HepG2 (cell line): ENCODE measurements around the gene ANKS4B. TPM values are rescaled to one million over a fixed set of nuclear protein-coding genes. Genes with fewer than 3 reads are reported as not detected.

Experiments used
- ATAC-seq: fragments of 200-7000 bp; cut with Tn5 transposase; 3 replicates; pipeline ENCODE4 v1.9.1; 2020; ENCODE audit warnings: mild to moderate bottlenecking, moderate library complexity
- Bru-seq: library from RNA; stranded (reverse); fragments of 400-500 nt; gene quantifications from one replicate; lab custom pipeline; 2021; lab: Mats Ljungman, UMichigan
- BruChase-seq, 2 experiments: library from RNA; stranded (reverse); fragments of 400-500 nt; gene quantifications; one replicate each; lab custom pipeline; 2021; lab: Mats Ljungman, UMichigan
- BruUV-seq: library from RNA; stranded (reverse); fragments of 400-500 nt; replicated peaks from 2 replicates; lab custom pipeline; 2021; lab: Mats Ljungman, UMichigan
- CTCF ChIA-PET: fragments of 300-600 bp; formaldehyde crosslinking; extraction: SDS; loops from one replicate; lab custom pipeline; 2021; ENCODE audit warnings: low total read pairs, inconsistent platforms, low intra/inter-chr PET ratio; lab: Yijun Ruan, JAX
- POLR2A ChIA-PET: fragments of 350-600 bp; sonication (Branson Sonifier 250); formaldehyde crosslinking; loops from one replicate; lab custom pipeline; 2020; ENCODE audit warnings: antibody characterized with exemption, inconsistent platforms; lab: Yijun Ruan, JAX
- DNase-seq: peaks from one replicate; pipeline ENCODE4 v3.0.0-alpha.2; 2015; ENCODE audit warnings: low spot score
- FAIRE-seq: peaks from 3 replicates; lab custom pipeline; 2011; peaks lifted over from hg19 to GRCh38; lab: Jason Lieb, UNC
- H2AFZ ChIP-seq: one replicate; pipeline ENCODE4 v1.6.1; 2011; ENCODE audit warnings: low read length, inconsistent platforms
- H3K27ac ChIP-seq: fragments of 300-600 bp; 3 replicates; pipeline ENCODE4 v1.8.0; 2011; ENCODE audit warnings: mixed run types, mild to moderate bottlenecking, mixed read lengths, low read length, inconsistent platforms; ENCODE audit not compliant: insufficient read depth; ENCODE audit errors: extremely low read length
- H3K27me3 ChIP-seq, 2 experiments: fragments of 200-600 bp in 1 of 2; 2 replicates in 1 of 2; 3 replicates in 1 of 2; pipeline versions ENCODE4 v1.6.0 to v1.8.0; 2011; ENCODE audit warnings: low read length in 2 of 2, mild to moderate bottlenecking in 2 of 2, moderate library complexity in 2 of 2, inconsistent platforms in 1 of 2; ENCODE audit not compliant: insufficient read depth in 2 of 2, control insufficient read depth in 1 of 2
- H3K36me3 ChIP-seq, 2 experiments: fragments of 200-600 bp in 1 of 2; replicated peaks in 1 of 2; 2 replicates in 1 of 2; 3 replicates in 1 of 2; pipeline versions ENCODE4 v1.5.1 to v1.8.0; 2011; ENCODE audit warnings: low read length in 2 of 2, inconsistent platforms in 1 of 2; ENCODE audit not compliant: insufficient read depth in 2 of 2, control insufficient read depth in 1 of 2
- H3K4me1 ChIP-seq: 2 replicates; pipeline ENCODE4 v1.5.1; 2012; ENCODE audit warnings: low read length, inconsistent platforms; ENCODE audit not compliant: insufficient read depth
- H3K4me2 ChIP-seq: 2 replicates; pipeline ENCODE4 v1.6.0; 2011; ENCODE audit warnings: low read depth, low read length, inconsistent platforms
- H3K4me3 ChIP-seq, 3 experiments: fragments of 200-600 bp in 1 of 3; sonication (generic), shearing (Covaris generic) in 1 of 3; replicated peaks in 1 of 3; 2 replicates each; pipeline ENCODE4 v1.5.1; 2011 to 2016; ENCODE audit warnings: low read length in 3 of 3, inconsistent platforms in 2 of 3, low read depth in 2 of 3, mild to moderate bottlenecking in 2 of 3, control low read depth in 1 of 3, mixed read lengths in 1 of 3; ENCODE audit not compliant: insufficient read depth in 1 of 3
- H3K79me2 ChIP-seq: one replicate; pipeline ENCODE4 v1.6.1; 2011; ENCODE audit warnings: low read length, inconsistent platforms; ENCODE audit not compliant: insufficient read depth
- H3K9ac ChIP-seq: 2 replicates; pipeline ENCODE4 v1.6.0; 2011; ENCODE audit warnings: mild to moderate bottlenecking, low read depth, low read length, inconsistent platforms; ENCODE audit not compliant: insufficient read depth
- H3K9me3 ChIP-seq: 2 replicates; pipeline ENCODE4 v1.5.1; 2012; ENCODE audit warnings: mild to moderate bottlenecking, low read length
- H4K20me1 ChIP-seq: 2 replicates; pipeline ENCODE4 v1.6.0; 2011; ENCODE audit warnings: inconsistent platforms, mild to moderate bottlenecking, low read length, moderate library complexity; ENCODE audit not compliant: insufficient read depth
- BORCS8-MEF2B ChIP-seq: sonication (generic); formaldehyde crosslinking; IDR thresholded peaks from 2 replicates; pipeline ENCODE4 v1.8.0; 2022; ENCODE audit warnings: mild to moderate bottlenecking, missing genetic modification reagents
- EEA1 ChIP-seq: sonication (generic); formaldehyde crosslinking; IDR thresholded peaks from 2 replicates; pipeline ENCODE4 v1.5.1; 2020; ENCODE audit warnings: mild to moderate bottlenecking, missing genetic modification reagents, borderline replicate concordance
- HDAC1 ChIP-seq: sonication (generic); formaldehyde crosslinking; IDR thresholded peaks from 2 replicates; pipeline ENCODE4 v1.5.1; 2020; ENCODE audit warnings: mild to moderate bottlenecking, missing genetic modification reagents
- KDM1A ChIP-seq: IDR thresholded peaks from 2 replicates; pipeline ENCODE4 v1.6.1; 2016; ENCODE audit warnings: missing compliant biosample characterization
- KDM5B ChIP-seq: sonication (generic); formaldehyde crosslinking; IDR thresholded peaks from 2 replicates; pipeline ENCODE4 v1.4.0; 2020; ENCODE audit warnings: missing genetic modification reagents, mild to moderate bottlenecking, borderline replicate concordance
- MED13 ChIP-seq: sonication (generic); formaldehyde crosslinking; IDR thresholded peaks from 2 replicates; pipeline ENCODE4 v1.5.0; 2020; ENCODE audit warnings: missing genetic modification reagents
- NFYB ChIP-seq: sonication (generic); formaldehyde crosslinking; IDR thresholded peaks from 2 replicates; pipeline ENCODE4 v1.4.0; 2020; ENCODE audit warnings: missing genetic modification reagents
- PCBP2 ChIP-seq: fragments of 200-400 bp; formaldehyde crosslinking; optimal IDR thresholded peaks from 2 replicates; pipeline ENCODE3; 2018; ENCODE audit warnings: low read length, low read depth; ENCODE audit not compliant: poor library complexity, severe bottlenecking
- TEAD3 ChIP-seq: optimal IDR thresholded peaks from 2 replicates; pipeline ENCODE3; 2016; ENCODE audit warnings: borderline replicate concordance
- XRCC5 ChIP-seq: fragments of 200-400 bp; formaldehyde crosslinking; optimal IDR thresholded peaks from 2 replicates; pipeline ENCODE3; 2017; ENCODE audit warnings: mild to moderate bottlenecking, low read length
- ZBTB10 ChIP-seq: sonication (generic); formaldehyde crosslinking; IDR thresholded peaks from 2 replicates; pipeline ENCODE4 v1.4.0; 2020; ENCODE audit warnings: missing genetic modification reagents, borderline replicate concordance
- ZFP1 ChIP-seq: IDR thresholded peaks from 2 replicates; pipeline ENCODE4 v1.6.1; 2016
- ZFP62 ChIP-seq: sonication (generic); formaldehyde crosslinking; IDR thresholded peaks from 2 replicates; pipeline ENCODE4 v1.4.0; 2020; ENCODE audit warnings: missing genetic modification reagents
- ZMYM3 ChIP-seq: sonication (generic); formaldehyde crosslinking; IDR thresholded peaks from 2 replicates; pipeline ENCODE4 v1.5.1; 2020; ENCODE audit warnings: mild to moderate bottlenecking, missing genetic modification reagents
- ZNF232 ChIP-seq: sonication (generic); formaldehyde crosslinking; IDR thresholded peaks from 2 replicates; pipeline ENCODE4 v1.4.0; 2020; ENCODE audit warnings: missing genetic modification reagents, borderline replicate concordance
- ZNF570 ChIP-seq: sonication (generic); formaldehyde crosslinking; IDR thresholded peaks from 2 replicates; pipeline ENCODE4 v1.4.0; 2020; ENCODE audit warnings: mild to moderate bottlenecking, missing genetic modification reagents, borderline replicate concordance
- WGBS: methylation state at CpG from one replicate; pipeline ENCODE4 v1.1.6; 2017; ENCODE audit warnings: low lambda C conversion rate; 5-methylcytosine and 5-hydroxymethylcytosine counted together
- in situ Hi-C: cut with HindIII; loops from 2 replicates; pipeline ENCODE4 v1.10.0; 2017; ENCODE audit warnings: low pct_unique_long_range_greater_than_20kb; ENCODE audit not compliant: extremely low pct_ligation_motif_present
- intact Hi-C: fragments of 100-400 bp; cut with micrococcal nuclease; formaldehyde crosslinking; loops from one replicate; pipeline ENCODE4 v1.10.0; 2022; ENCODE audit not compliant: unreplicated experiment
- long read RNA-seq, 2 experiments: library from RNA in 1 of 2; library from polyadenylated mRNA in 1 of 2; stranded (forward) in 1 of 2; unstranded in 1 of 2; transcript quantifications; one replicate each; pipeline ENCODE4 v2.0.0, GENCODE V29; 2019 to 2022
- polyA minus RNA-seq, 3 experiments: library from RNA; depleted of rRNA, polyadenylated mRNA; stranded (reverse); fragments of >200 nt; gene quantifications; 2 replicates each; pipeline ENCODE4 v1.2.3, GENCODE V29; 2011; ENCODE audit warnings: low replicate concordance in 1 of 3
- polyA plus RNA-seq, 8 experiments: library from polyadenylated mRNA; depleted of rRNA in 3 of 8; stranded (reverse) in 7 of 8; unstranded in 1 of 8; fragments of >200 nt; fragmentation: Illumina TruSeq in 4 of 8; extraction: Trizol in 4 of 8; gene quantifications; 2 replicates each; pipeline versions ENCODE4 v1.2.1 to v1.2.3, GENCODE V29; 2011 to 2016; ENCODE audit warnings: low read depth in 4 of 8, missing spikeins in 1 of 8, mixed read lengths in 1 of 8; ENCODE audit not compliant: insufficient read depth in 1 of 8
- total RNA-seq, 5 experiments: library from RNA; depleted of rRNA; stranded (reverse); fragments of >200 nt; fragmentation: Illumina TruSeq; extraction: Trizol; gene quantifications; 2 replicates each; pipeline ENCODE4 v1.2.3, GENCODE V29; 2016; ENCODE audit warnings: low read depth in 1 of 5

Gene ANKS4B
- total RNA-seq (2016; rRNA removed; fragmentation: Illumina TruSeq; extraction: Trizol) (30.0 and 37.7 TPM in 2 replicates), polyA plus RNA-seq (2011; rRNA removed) (6.5 and 8.0 TPM in 2 replicates), polyA minus RNA-seq (2011; rRNA and poly(A)+ RNA removed; ENCODE audit: low replicate concordance) (17.9 TPM in 1 of 2 replicates, not detected in the other), Bru-seq, nascent RNA (percentile 83 among the genes with signal in this experiment), BruChase-seq, experiment 1, labeled RNA remaining after a 6-hour chase (percentile 67 among the genes with signal in this experiment), BruChase-seq, experiment 2, labeled RNA remaining after a 2-hour chase (percentile 80 among the genes with signal in this experiment)
- total RNA-seq (2016; cell fraction: cytosol; rRNA removed; fragmentation: Illumina TruSeq; extraction: Trizol; ENCODE audit: low read depth) = 7.5 and 7.9 TPM in 2 replicates
- 30.0 and 37.4 TPM in 2 replicates for total RNA-seq (2016; cell fraction: insoluble cytoplasmic fraction; rRNA removed; fragmentation: Illumina TruSeq; extraction: Trizol)
- 16.1 and 18.2 TPM in 2 replicates for total RNA-seq (2016; cell fraction: membrane; rRNA removed; fragmentation: Illumina TruSeq; extraction: Trizol)
- 17.1 and 18.6 TPM in 2 replicates for total RNA-seq (2016; cell fraction: nucleus; rRNA removed; fragmentation: Illumina TruSeq; extraction: Trizol)
- 5.8 and 8.4 TPM in 2 replicates for polyA plus RNA-seq (2011; cell fraction: cytosol; rRNA removed)
- 3.4 and 5.6 TPM in 2 replicates for polyA plus RNA-seq (2011; cell fraction: nucleus; rRNA removed)
- polyA plus RNA-seq (2012) = 7.3 and 13.1 TPM in 2 replicates
- polyA plus RNA-seq (2016; cell fraction: cytosol; fragmentation: Illumina TruSeq; extraction: Trizol; ENCODE audit: low read depth) = 1.2 and 1.6 TPM in 2 replicates
- polyA plus RNA-seq (2016; cell fraction: insoluble cytoplasmic fraction; fragmentation: Illumina TruSeq; extraction: Trizol; ENCODE audit: low read depth) = 22.7 and 23.5 TPM in 2 replicates
- polyA plus RNA-seq (2016; cell fraction: membrane; fragmentation: Illumina TruSeq; extraction: Trizol; ENCODE audit: low read depth) = 3.8 and 4.0 TPM in 2 replicates
- polyA plus RNA-seq (2016; cell fraction: nucleus; fragmentation: Illumina TruSeq; extraction: Trizol; ENCODE audit: insufficient read depth, low read depth) = 10.6 and 12.9 TPM in 2 replicates
- 11.2 and 14.3 TPM in 2 replicates for polyA minus RNA-seq (2011; cell fraction: cytosol; rRNA and poly(A)+ RNA removed)
- 22.4 and 31.3 TPM in 2 replicates for polyA minus RNA-seq (2011; cell fraction: nucleus; rRNA and poly(A)+ RNA removed)
- long read RNA-seq, experiment 1, full-length matches to known transcripts = 19 of 19 reads
- long read RNA-seq, experiment 1, partial matches to known transcripts = 0 of 19 reads
- long read RNA-seq, experiment 1, other reads (novel, unspliced or antisense) = 0 of 19 reads
- long read RNA-seq, experiment 2, full-length matches to known transcripts = 8 of 44 reads
- long read RNA-seq, experiment 2, partial matches to known transcripts = 0 of 44 reads
- long read RNA-seq, experiment 2, other reads (novel, unspliced or antisense) = 36 of 44 reads

- FAIRE-seq (peak; percentile 93), DNase-seq (peak; percentile 94), ATAC-seq (peak; percentile 99)
- Histone ChIP-seq H2AFZ (peak within 1 kb of the TSS; percentile 89), H3K4me1 (peaks cover 75% of the 10 kb centered on the region), H3K79me2 (peaks cover 38% of the 10 kb centered on the region), H3K36me3 (peaks cover 0 to 1% of the 10 kb centered on the region in 2 experiments; a peak in 1 of 5 replicates), H3K4me3 (peak within 1 kb of the TSS; percentile 70 to 80 (median 71)), H3K9me3 (no peaks in the 10 kb centered on the region), H3K9ac (peak within 1 kb of the TSS; percentile 67), H3K27ac (peak within 1 kb of the TSS; percentile 68), H4K20me1 (no peaks in the 10 kb centered on the region), H3K4me2 (peak within 1 kb of the TSS; percentile 84), H3K27me3 (no peaks in the 10 kb centered on the region; a peak in 1 of 5 replicates)
- intact Hi-C loops = loop anchor here (1.0 to 5.0 kb wide), 3 partner anchors 27 to 45 kb away; partner anchors contain the start of gene CRYM
- in situ Hi-C loops = no loop called here
- under 1% methylated on average over 11 of the region's 11 CpGs for WGBS
- ChIA-PET CTCF (no interaction called here), POLR2A (interaction anchor here (0.6 to 2.8 kb wide), 22 partner anchors 8 to 101 kb away, joined by 3 to 34 read pairs (median 5); partner anchors contain the start of gene ZP2)
- BruUV-seq = TSS peak; percentile 87
- TF ChIP-seq KDM1A (CRISPR knock-in tag) (peak; percentile 63; the same call in 1 of the 2 replicates), NFYB (CRISPR knock-in tag) (no peak), ZFP1 (CRISPR knock-in tag) (peak; percentile 75; the same call in 1 of the 2 replicates), PCBP2 (no peak), HDAC1 (CRISPR knock-in tag) (peak; percentile 96), ZFP62 (CRISPR knock-in tag) (no peak), XRCC5 (peak; percentile 84), MED13 (CRISPR knock-in tag) (0 out of 2 replicates have a peak, but pooled peaks have one; percentile 31), BORCS8-MEF2B (CRISPR knock-in tag) (peak; percentile 55; the same call in 1 of the 2 replicates), ZBTB10 (no peak), ZMYM3 (CRISPR knock-in tag) (peak; percentile 79; the same call in 1 of the 2 replicates), KDM5B (CRISPR knock-in tag) (no peak), EEA1 (no peak), ZNF570 (CRISPR knock-in tag) (no peak), ZNF232 (peak; percentile 94; the same call in 1 of the 2 replicates), TEAD3 (CRISPR knock-in tag) (peak; percentile 91)
These were observed at the start of gene ANKS4B for GRCh38 chr16:21233521-21234150. TSS of gene ANKS4B (plus strand) at chr16:21233699. CDS start at chr16:21233738, 39 bp downstream.
